ENCODE results near the gene HOXC9. TPM values are rescaled to one million over a fixed set of nuclear protein-coding genes. Genes with fewer than 3 reads are reported as not detected.

HOXC9 gene
- polyA plus RNA-seq, 1 of the 3 experiments (the other 2 are of a cell fraction) = 1.9 TPM

DNA sequence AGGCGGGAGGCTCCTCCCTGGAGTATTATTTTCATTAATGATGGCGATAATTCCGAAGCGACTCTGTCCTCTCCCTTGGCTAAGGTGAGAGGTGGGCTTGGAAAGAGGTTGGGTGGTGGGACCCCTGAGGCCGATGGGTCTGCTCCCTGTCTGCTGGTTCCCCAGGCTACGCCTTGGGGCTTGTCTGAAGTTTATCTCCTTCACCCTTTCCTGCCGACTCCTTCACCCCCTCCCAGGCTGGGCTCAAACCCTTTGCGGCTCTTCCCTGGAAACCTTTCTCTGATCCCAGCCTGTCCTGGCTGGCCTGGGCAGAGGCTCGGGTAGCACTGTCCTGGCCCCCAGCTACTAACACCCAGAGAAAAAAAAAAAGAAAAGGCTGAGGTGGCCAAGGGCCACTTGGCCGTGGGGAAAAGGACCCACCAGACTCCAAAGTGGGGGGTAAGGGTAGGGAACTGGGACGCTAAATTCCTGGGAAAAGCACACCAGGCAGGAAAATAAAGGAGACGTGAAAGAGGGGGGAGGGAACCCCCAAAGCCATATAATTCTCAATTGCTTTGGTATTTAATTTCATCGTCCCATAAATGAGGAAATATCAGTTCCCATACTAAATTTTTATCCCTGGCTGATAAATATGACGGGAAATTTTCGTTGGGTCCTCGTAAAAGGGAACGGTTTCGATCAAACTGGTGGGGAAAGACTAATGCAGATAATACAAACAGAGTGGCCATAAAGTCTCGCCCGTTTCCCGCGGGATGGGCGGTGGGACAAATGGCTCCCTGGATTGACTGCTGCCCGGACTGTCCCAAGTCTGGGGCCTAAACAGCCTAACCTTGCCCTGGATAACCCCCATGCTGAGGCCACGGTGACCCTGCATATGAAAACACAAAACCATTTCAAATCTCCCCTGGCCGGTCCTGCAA is 17.1 kb upstream of the HOXC9 start:
- no peak for DNase-seq
- Histone ChIP-seq H3F3A (replicated peaks; ENCODE audit: insufficient read depth) (no peaks in the 10 kb centered on the region), H3K4me2 (no peak overlapping the region), H3K9ac (no peak overlapping the region), H3K27me3 (ENCODE audit: insufficient read depth) (peaks cover 93% of the 10 kb centered on the region), H3K4me3 (ENCODE audit: low read depth in 2 of 2, low read length in 1 of 2) (no peak overlapping the region), H3K27ac (ENCODE audit: low read depth in 2 of 2, low read length in 1 of 2) (no peak overlapping the region), H3K79me2 (ENCODE audit: insufficient read depth) (no peaks in the 10 kb centered on the region), H3K9me2 (no peaks in the 10 kb centered on the region), H4K20me1 (ENCODE audit: insufficient read depth) (no peaks in the 10 kb centered on the region), H3K36me3 (replicated peaks in 1 of 2; ENCODE audit: control insufficient read depth in 1 of 2, insufficient read depth in 2 of 2, low read length in 1 of 2) (no peaks in the 10 kb centered on the region), H2AFZ (ENCODE audit: low read depth) (no peak overlapping the region), H3K9me3 (no peaks in the 10 kb centered on the region), H3K4me1 (ENCODE audit: control insufficient read depth in 1 of 2, insufficient read depth in 2 of 2, low read depth in 1 of 2, low read length in 1 of 2) (peaks cover 0 to 12% of the 10 kb centered on the region in 2 experiments; a peak in 2 of 4 replicates)
- ChIA-PET POLR2A (no interaction called here), CTCF (interaction anchor here (0.6 kb wide), 1 partner anchor 223 kb away, joined by 3 read pairs; no protein-coding TSS in a partner anchor)
- TF ChIP-seq, protein P1, sequence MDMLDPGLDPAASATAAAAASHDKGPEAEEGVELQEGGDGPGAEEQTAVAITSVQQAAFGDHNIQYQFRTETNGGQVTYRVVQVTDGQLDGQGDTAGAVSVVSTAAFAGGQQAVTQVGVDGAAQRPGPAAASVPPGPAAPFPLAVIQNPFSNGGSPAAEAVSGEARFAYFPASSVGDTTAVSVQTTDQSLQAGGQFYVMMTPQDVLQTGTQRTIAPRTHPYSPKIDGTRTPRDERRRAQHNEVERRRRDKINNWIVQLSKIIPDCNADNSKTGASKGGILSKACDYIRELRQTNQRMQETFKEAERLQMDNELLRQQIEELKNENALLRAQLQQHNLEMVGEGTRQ (IDR thresholded peaks at IDR 0.05; ENCODE audit: borderline replicate concordance, low read depth, low read length) = no peak
- TF ChIP-seq, protein P2, sequence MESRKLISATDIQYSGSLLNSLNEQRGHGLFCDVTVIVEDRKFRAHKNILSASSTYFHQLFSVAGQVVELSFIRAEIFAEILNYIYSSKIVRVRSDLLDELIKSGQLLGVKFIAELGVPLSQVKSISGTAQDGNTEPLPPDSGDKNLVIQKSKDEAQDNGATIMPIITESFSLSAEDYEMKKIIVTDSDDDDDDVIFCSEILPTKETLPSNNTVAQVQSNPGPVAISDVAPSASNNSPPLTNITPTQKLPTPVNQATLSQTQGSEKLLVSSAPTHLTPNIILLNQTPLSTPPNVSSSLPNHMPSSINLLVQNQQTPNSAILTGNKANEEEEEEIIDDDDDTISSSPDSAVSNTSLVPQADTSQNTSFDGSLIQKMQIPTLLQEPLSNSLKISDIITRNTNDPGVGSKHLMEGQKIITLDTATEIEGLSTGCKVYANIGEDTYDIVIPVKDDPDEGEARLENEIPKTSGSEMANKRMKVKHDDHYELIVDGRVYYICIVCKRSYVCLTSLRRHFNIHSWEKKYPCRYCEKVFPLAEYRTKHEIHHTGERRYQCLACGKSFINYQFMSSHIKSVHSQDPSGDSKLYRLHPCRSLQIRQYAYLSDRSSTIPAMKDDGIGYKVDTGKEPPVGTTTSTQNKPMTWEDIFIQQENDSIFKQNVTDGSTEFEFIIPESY (IDR thresholded peaks at IDR 0.05; ENCODE audit: borderline replicate concordance, low read depth) = no peak
- no peak for TF ChIP-seq RXRA (IDR thresholded peaks at IDR 0.05; ENCODE audit: borderline replicate concordance, low read depth)
- TF ChIP-seq CHD2 (IDR thresholded peaks at IDR 0.05; ENCODE audit: low read length, partially characterized antibody) = no peak
- no peak for TF ChIP-seq NFIC (IDR thresholded peaks at IDR 0.05; ENCODE audit: borderline replicate concordance)
- no peak for TF ChIP-seq TAF1 (IDR thresholded peaks at IDR 0.05; ENCODE audit: borderline replicate concordance, low read depth, low read length)
- no peak for TF ChIP-seq FOXJ3 (CRISPR knock-in tag; IDR thresholded peaks at IDR 0.05)
- TF ChIP-seq, protein P3, sequence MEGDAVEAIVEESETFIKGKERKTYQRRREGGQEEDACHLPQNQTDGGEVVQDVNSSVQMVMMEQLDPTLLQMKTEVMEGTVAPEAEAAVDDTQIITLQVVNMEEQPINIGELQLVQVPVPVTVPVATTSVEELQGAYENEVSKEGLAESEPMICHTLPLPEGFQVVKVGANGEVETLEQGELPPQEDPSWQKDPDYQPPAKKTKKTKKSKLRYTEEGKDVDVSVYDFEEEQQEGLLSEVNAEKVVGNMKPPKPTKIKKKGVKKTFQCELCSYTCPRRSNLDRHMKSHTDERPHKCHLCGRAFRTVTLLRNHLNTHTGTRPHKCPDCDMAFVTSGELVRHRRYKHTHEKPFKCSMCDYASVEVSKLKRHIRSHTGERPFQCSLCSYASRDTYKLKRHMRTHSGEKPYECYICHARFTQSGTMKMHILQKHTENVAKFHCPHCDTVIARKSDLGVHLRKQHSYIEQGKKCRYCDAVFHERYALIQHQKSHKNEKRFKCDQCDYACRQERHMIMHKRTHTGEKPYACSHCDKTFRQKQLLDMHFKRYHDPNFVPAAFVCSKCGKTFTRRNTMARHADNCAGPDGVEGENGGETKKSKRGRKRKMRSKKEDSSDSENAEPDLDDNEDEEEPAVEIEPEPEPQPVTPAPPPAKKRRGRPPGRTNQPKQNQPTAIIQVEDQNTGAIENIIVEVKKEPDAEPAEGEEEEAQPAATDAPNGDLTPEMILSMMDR (IDR thresholded peaks at IDR 0.05) = no peak
- no peak for TF ChIP-seq SIN3A (IDR thresholded peaks at IDR 0.05; ENCODE audit: borderline replicate concordance, low read depth, low read length)
- TF ChIP-seq, protein P4, sequence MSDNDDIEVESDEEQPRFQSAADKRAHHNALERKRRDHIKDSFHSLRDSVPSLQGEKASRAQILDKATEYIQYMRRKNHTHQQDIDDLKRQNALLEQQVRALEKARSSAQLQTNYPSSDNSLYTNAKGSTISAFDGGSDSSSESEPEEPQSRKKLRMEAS (IDR thresholded peaks at IDR 0.05; ENCODE audit: low read depth) = no peak
- TF ChIP-seq, protein P5, sequence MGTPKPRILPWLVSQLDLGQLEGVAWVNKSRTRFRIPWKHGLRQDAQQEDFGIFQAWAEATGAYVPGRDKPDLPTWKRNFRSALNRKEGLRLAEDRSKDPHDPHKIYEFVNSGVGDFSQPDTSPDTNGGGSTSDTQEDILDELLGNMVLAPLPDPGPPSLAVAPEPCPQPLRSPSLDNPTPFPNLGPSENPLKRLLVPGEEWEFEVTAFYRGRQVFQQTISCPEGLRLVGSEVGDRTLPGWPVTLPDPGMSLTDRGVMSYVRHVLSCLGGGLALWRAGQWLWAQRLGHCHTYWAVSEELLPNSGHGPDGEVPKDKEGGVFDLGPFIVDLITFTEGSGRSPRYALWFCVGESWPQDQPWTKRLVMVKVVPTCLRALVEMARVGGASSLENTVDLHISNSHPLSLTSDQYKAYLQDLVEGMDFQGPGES (IDR thresholded peaks at IDR 0.05; ENCODE audit: low read depth, low read length) = no peak
- TF ChIP-seq, protein P6, sequence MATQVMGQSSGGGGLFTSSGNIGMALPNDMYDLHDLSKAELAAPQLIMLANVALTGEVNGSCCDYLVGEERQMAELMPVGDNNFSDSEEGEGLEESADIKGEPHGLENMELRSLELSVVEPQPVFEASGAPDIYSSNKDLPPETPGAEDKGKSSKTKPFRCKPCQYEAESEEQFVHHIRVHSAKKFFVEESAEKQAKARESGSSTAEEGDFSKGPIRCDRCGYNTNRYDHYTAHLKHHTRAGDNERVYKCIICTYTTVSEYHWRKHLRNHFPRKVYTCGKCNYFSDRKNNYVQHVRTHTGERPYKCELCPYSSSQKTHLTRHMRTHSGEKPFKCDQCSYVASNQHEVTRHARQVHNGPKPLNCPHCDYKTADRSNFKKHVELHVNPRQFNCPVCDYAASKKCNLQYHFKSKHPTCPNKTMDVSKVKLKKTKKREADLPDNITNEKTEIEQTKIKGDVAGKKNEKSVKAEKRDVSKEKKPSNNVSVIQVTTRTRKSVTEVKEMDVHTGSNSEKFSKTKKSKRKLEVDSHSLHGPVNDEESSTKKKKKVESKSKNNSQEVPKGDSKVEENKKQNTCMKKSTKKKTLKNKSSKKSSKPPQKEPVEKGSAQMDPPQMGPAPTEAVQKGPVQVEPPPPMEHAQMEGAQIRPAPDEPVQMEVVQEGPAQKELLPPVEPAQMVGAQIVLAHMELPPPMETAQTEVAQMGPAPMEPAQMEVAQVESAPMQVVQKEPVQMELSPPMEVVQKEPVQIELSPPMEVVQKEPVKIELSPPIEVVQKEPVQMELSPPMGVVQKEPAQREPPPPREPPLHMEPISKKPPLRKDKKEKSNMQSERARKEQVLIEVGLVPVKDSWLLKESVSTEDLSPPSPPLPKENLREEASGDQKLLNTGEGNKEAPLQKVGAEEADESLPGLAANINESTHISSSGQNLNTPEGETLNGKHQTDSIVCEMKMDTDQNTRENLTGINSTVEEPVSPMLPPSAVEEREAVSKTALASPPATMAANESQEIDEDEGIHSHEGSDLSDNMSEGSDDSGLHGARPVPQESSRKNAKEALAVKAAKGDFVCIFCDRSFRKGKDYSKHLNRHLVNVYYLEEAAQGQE (IDR thresholded peaks at IDR 0.05; ENCODE audit: low read depth, low read length) = no peak
- TF ChIP-seq, protein P7, sequence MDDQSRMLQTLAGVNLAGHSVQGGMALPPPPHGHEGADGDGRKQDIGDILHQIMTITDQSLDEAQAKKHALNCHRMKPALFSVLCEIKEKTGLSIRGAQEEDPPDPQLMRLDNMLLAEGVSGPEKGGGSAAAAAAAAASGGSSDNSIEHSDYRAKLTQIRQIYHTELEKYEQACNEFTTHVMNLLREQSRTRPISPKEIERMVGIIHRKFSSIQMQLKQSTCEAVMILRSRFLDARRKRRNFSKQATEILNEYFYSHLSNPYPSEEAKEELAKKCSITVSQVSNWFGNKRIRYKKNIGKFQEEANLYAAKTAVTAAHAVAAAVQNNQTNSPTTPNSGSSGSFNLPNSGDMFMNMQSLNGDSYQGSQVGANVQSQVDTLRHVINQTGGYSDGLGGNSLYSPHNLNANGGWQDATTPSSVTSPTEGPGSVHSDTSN (IDR thresholded peaks at IDR 0.05) = no peak
- no peak for TF ChIP-seq FOXM1 (IDR thresholded peaks at IDR 0.05; ENCODE audit: low read depth)
- no peak for TF ChIP-seq YY1 (IDR thresholded peaks at IDR 0.05; ENCODE audit: low read depth)
- no peak for TF ChIP-seq FOSL2 (IDR thresholded peaks at IDR 0.05; ENCODE audit: borderline replicate concordance, low read depth)
- TF ChIP-seq NRF1 (IDR thresholded peaks at IDR 0.05; ENCODE audit: low read depth, low read length) = no peak
- no peak for TF ChIP-seq MEF2A (IDR thresholded peaks at IDR 0.05; ENCODE audit: borderline replicate concordance, low read depth)
- no peak; the same call in 1 of the 2 replicates for TF ChIP-seq EZH2phosphoT487 (IDR thresholded peaks at IDR 0.05; ENCODE audit: borderline replicate concordance, low read depth)
- WGBS (ENCODE audit: low lambda C conversion rate) = 25% methylated on average over 26 of the region's 26 CpGs

Measured in SK-N-SH (cell line).